Mammary epithelial cell (primary cell): ENCODE results near the gene CANT1.

Experiments
- CTCF ChIP-seq, 2 donors: IDR thresholded peaks in 1 of 2; conservative IDR thresholded peaks in 1 of 2; 2 replicates each; pipeline ENCODE4 v1.5.1; 2011 to 2012; ENCODE audit warnings: inconsistent platforms in 2 of 2, low read length in 2 of 2, mild to moderate bottlenecking in 2 of 2, control low read depth in 1 of 2, low read depth in 1 of 2; ENCODE audit not compliant: insufficient read depth in 1 of 2; ENCODE audit errors: extremely low read depth in 1 of 2
- EZH2 ChIP-seq: IDR thresholded peaks from 2 replicates; pipeline ENCODE4 v1.6.1; 2012; ENCODE audit warnings: low read length, inconsistent platforms, borderline replicate concordance

DNA sequence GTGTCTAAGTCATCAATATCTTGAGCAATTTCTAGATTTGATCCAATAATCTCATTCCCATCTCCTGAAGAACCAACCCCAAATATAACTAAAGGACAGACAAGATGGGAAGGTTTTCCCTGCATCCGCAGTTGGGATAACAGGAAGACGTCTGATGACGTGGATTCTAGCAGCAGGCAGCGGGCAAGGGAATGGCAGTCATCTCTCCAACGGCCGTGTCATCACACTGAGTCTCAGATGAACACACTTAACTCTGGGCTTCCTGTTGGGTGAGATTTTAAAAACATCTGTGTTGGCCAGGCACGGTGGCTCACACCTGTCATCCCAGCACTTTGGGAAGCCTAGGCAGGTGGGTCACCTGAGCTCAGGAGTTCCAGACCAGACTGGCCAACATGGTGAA is 63.4 kb downstream of the CANT1 start:
- TF ChIP-seq CTCF (conservative IDR thresholded peaks at IDR 0.05 in 1 of 2, IDR thresholded peaks at IDR 0.05 in 1 of 2; ENCODE audit: extremely low read depth in 1 of 2, insufficient read depth in 1 of 2, low read depth in 1 of 2, low read length in 2 of 2) (no peak), EZH2 (no peak)
